Measurements from ENCODE around the gene ANKRD33B. TPM values are rescaled to one million over a fixed set of nuclear protein-coding genes. Genes with fewer than 3 reads are reported as not detected.

ANKRD33B gene
- total and polyA plus RNA-seq, 2 of the 13 experiments (the other 11 are each of a cell fraction or from before 2014, with no cell fraction given): 0.02 TPM; not detected in 1

DNA sequence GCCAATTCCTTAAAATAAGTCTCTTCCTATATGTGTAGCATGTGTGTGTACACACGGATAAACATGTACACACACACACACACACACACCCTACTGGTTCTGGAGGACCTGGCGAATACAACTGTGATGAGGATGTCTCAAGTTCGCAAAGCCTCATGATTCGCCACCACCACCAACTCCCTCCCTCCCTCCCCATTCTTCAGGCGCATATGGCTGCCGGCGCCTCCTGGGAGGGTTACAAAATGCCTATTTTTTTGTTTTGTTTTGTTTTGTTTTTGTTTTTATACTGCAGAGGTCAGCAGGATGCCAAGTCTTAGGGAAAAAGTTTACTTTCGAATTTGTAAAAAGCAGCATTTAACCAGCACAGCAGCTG, 109.1 kb downstream of the ANKRD33B start:
- H3K9me3 ChIP-seq (ENCODE audit: low read length): no peaks in the 10 kb centered on the region
- FAIRE-seq (no peak), DNase-seq (ENCODE audit: low spot score) (no peak), ATAC-seq (no peak)
- in situ Hi-C loops (cut with HindIII; ENCODE audit: extremely low pct_ligation_motif_present, low pct_unique_long_range_greater_than_20kb) (no loop called here), intact Hi-C loops (cut with micrococcal nuclease; ENCODE audit: unreplicated experiment) (no loop called here)
- no peak overlapping the region for H3K9ac ChIP-seq (ENCODE audit: insufficient read depth, low read depth, low read length)
- H3K27ac ChIP-seq (ENCODE audit: extremely low read length, insufficient read depth, low read length): no peak overlapping the region
- BruUV-seq (replicated peaks): no TSS peak
- TF ChIP-seq MIXL1 (CRISPR knock-in tag; IDR thresholded peaks at IDR 0.05): no peak
- no peak for TF ChIP-seq FOXK2 (IDR thresholded peaks at IDR 0.05)
- TF ChIP-seq HDAC2 (CRISPR knock-in tag; IDR thresholded peaks at IDR 0.05): no peak
- no peak for TF ChIP-seq CCDC6 (CRISPR knock-in tag; IDR thresholded peaks at IDR 0.05)
- TF ChIP-seq, protein P1, sequence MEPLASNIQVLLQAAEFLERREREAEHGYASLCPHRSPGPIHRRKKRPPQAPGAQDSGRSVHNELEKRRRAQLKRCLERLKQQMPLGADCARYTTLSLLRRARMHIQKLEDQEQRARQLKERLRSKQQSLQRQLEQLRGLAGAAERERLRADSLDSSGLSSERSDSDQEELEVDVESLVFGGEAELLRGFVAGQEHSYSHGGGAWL (CRISPR knock-in tag; IDR thresholded peaks at IDR 0.05): no peak
- no peak for TF ChIP-seq ERF (CRISPR knock-in tag; IDR thresholded peaks at IDR 0.05)
- no peak for TF ChIP-seq PAWR (CRISPR knock-in tag; IDR thresholded peaks at IDR 0.05; ENCODE audit: borderline replicate concordance)
- TF ChIP-seq ZFP1 (CRISPR knock-in tag; IDR thresholded peaks at IDR 0.05): no peak
- no peak for TF ChIP-seq DNMT3B (CRISPR knock-in tag; conservative IDR thresholded peaks at IDR 0.05)
- no peak for TF ChIP-seq SALL1 (CRISPR knock-in tag; IDR thresholded peaks at IDR 0.05)
- no peak for TF ChIP-seq ZSCAN12 (CRISPR knock-in tag; IDR thresholded peaks at IDR 0.05)
- no peak for TF ChIP-seq HOXA9 (CRISPR knock-in tag; IDR thresholded peaks at IDR 0.05; ENCODE audit: borderline replicate concordance)
- TF ChIP-seq, protein P2, sequence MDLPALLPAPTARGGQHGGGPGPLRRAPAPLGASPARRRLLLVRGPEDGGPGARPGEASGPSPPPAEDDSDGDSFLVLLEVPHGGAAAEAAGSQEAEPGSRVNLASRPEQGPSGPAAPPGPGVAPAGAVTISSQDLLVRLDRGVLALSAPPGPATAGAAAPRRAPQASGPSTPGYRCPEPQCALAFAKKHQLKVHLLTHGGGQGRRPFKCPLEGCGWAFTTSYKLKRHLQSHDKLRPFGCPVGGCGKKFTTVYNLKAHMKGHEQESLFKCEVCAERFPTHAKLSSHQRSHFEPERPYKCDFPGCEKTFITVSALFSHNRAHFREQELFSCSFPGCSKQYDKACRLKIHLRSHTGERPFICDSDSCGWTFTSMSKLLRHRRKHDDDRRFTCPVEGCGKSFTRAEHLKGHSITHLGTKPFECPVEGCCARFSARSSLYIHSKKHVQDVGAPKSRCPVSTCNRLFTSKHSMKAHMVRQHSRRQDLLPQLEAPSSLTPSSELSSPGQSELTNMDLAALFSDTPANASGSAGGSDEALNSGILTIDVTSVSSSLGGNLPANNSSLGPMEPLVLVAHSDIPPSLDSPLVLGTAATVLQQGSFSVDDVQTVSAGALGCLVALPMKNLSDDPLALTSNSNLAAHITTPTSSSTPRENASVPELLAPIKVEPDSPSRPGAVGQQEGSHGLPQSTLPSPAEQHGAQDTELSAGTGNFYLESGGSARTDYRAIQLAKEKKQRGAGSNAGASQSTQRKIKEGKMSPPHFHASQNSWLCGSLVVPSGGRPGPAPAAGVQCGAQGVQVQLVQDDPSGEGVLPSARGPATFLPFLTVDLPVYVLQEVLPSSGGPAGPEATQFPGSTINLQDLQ (CRISPR knock-in tag; IDR thresholded peaks at IDR 0.05): no peak
- TF ChIP-seq MAFG (CRISPR knock-in tag; IDR thresholded peaks at IDR 0.05): no peak
- TF ChIP-seq, protein P3, sequence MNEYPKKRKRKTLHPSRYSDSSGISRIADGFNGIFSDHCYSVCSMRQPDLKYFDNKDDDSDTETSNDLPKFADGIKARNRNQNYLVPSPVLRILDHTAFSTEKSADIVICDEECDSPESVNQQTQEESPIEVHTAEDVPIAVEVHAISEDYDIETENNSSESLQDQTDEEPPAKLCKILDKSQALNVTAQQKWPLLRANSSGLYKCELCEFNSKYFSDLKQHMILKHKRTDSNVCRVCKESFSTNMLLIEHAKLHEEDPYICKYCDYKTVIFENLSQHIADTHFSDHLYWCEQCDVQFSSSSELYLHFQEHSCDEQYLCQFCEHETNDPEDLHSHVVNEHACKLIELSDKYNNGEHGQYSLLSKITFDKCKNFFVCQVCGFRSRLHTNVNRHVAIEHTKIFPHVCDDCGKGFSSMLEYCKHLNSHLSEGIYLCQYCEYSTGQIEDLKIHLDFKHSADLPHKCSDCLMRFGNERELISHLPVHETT (CRISPR knock-in tag; conservative IDR thresholded peaks at IDR 0.05): no peak
- TF ChIP-seq, protein P4, sequence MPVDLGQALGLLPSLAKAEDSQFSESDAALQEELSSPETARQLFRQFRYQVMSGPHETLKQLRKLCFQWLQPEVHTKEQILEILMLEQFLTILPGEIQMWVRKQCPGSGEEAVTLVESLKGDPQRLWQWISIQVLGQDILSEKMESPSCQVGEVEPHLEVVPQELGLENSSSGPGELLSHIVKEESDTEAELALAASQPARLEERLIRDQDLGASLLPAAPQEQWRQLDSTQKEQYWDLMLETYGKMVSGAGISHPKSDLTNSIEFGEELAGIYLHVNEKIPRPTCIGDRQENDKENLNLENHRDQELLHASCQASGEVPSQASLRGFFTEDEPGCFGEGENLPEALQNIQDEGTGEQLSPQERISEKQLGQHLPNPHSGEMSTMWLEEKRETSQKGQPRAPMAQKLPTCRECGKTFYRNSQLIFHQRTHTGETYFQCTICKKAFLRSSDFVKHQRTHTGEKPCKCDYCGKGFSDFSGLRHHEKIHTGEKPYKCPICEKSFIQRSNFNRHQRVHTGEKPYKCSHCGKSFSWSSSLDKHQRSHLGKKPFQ (CRISPR knock-in tag; IDR thresholded peaks at IDR 0.05; ENCODE audit: insufficient replicate concordance): no peak
- TF ChIP-seq ZNF780A (CRISPR knock-in tag; IDR thresholded peaks at IDR 0.05): no peak
- TF ChIP-seq ZNF34 (CRISPR knock-in tag; IDR thresholded peaks at IDR 0.05; ENCODE audit: borderline replicate concordance): no peak
- H3K79me2 ChIP-seq (ENCODE audit: insufficient read depth, low read length): no peaks in the 10 kb centered on the region
- ChIA-PET CTCF (ENCODE audit: low intra/inter-chr PET ratio, low total read pairs) (no interaction called here), POLR2A (no interaction called here)
- H3K4me1 ChIP-seq (ENCODE audit: insufficient read depth, low read length): peaks cover 14% of the 10 kb centered on the region
- peaks cover under 1 to 2% of the 10 kb centered on the region in 2 experiments; a peak in 2 of 5 replicates for H3K36me3 ChIP-seq (replicated peaks in 1 of 2; ENCODE audit: control insufficient read depth in 1 of 2, insufficient read depth in 2 of 2, low read length in 2 of 2)
- H4K20me1 ChIP-seq (ENCODE audit: insufficient read depth, low read length): no peaks in the 10 kb centered on the region
- no peak overlapping the region for H3K4me2 ChIP-seq (ENCODE audit: low read depth, low read length)
- no peak overlapping the region for H3K4me3 ChIP-seq (replicated peaks in 1 of 3; ENCODE audit: insufficient read depth in 1 of 3, low read depth in 2 of 3, low read length in 3 of 3)
- WGBS (ENCODE audit: low lambda C conversion rate): 73% methylated on average over 8 of the region's 8 CpGs
- no peak overlapping the region for H2AFZ ChIP-seq (ENCODE audit: low read length)
- H3K27me3 ChIP-seq (ENCODE audit: control insufficient read depth in 1 of 2, insufficient read depth in 2 of 2, low read length in 2 of 2): no peaks in the 10 kb centered on the region
